Esophagus squamous epithelium (tissue), 5 donors: Measurements from ENCODE around the gene SS18L1. TPM values are rescaled to one million over a fixed set of nuclear protein-coding genes. Genes with fewer than 3 reads are reported as not detected.
"Not testable (repeated sequence)": the region's sequence is repeated elsewhere in the genome, so short reads cannot be mapped to it uniquely, and the experiment has no call there.

Source experiments
- DNase-seq: peaks from one replicate; lab custom pipeline; 2025; lab: John Stamatoyannopoulos, UW
- H3K27ac ChIP-seq, 4 donors: fragments of 200-600 bp; sonication (generic); one replicate each; pipeline ENCODE4 v1.5.1; 2016 to 2019; ENCODE audit warnings: mild to moderate bottlenecking in 1 of 4
- H3K27me3 ChIP-seq, 4 donors: fragments of 200-600 bp; sonication (generic); 1 replicate in 3 of 4; 2 replicates in 1 of 4; pipeline versions ENCODE4 v1.5.1 to v1.6.0; 2017 to 2021; ENCODE audit warnings: antibody characterized with exemption in 1 of 4
- H3K36me3 ChIP-seq, 3 donors: fragments of 200-600 bp; sonication (generic); one replicate each; pipeline ENCODE4 v1.5.1; 2016 to 2019
- H3K4me1 ChIP-seq, 3 donors: fragments of 200-600 bp; sonication (generic); one replicate each; pipeline ENCODE4 v1.5.1; 2017 to 2019
- H3K4me3 ChIP-seq, 4 donors: fragments of 200-600 bp; sonication (generic); 1 replicate in 3 of 4; 2 replicates in 1 of 4; pipeline ENCODE4 v1.5.1; 2016 to 2019; ENCODE audit warnings: mild to moderate bottlenecking in 2 of 4, moderate library complexity in 1 of 4
- H3K9me3 ChIP-seq, 3 donors: fragments of 200-600 bp; sonication (generic); one replicate each; pipeline ENCODE4 v1.5.1; 2016 to 2019
- CTCF ChIP-seq, 6 experiments: fragments of 450-650 bp in 4 of 6; fragments of 200-600 bp in 2 of 6; sonication (generic) in 2 of 6; IDR thresholded peaks; one replicate each; pipeline ENCODE4 v1.5.1; 2016 to 2019; ENCODE audit warnings: antibody characterized with exemption in 6 of 6, mild to moderate bottlenecking in 4 of 6, moderate library complexity in 4 of 6
- POLR2A ChIP-seq, 4 donors: fragments of 450-650 bp; IDR thresholded peaks; one replicate each; pipeline ENCODE4 v1.6.1; 2017; ENCODE audit warnings: antibody characterized with exemption in 4 of 4, mild to moderate bottlenecking in 4 of 4, moderate library complexity in 3 of 4
- WGBS, 2 donors: methylation state at CpG; one replicate each; pipeline ENCODE4 v1.1.5; 2018; 5-methylcytosine and 5-hydroxymethylcytosine counted together
- intact Hi-C: fragments of 100-400 bp; cut with DNase I; formaldehyde crosslinking; loops from one replicate; pipeline ENCODE4 v1.15.0; 2022
- total RNA-seq, 4 donors: library from RNA; depleted of rRNA; stranded (reverse); fragments of >200 nt; gene quantifications; one replicate each; pipeline ENCODE4 v1.1.0, GENCODE V29; 2016
- donor health status: DM: yes; HTN: yes; CAD: no.

The SS18L1 gene
- total RNA-seq, 4 donors from 2014 or later, result 7.8 to 24.5 (median 15.0) TPM

GRCh38 chr20:62112368-62112767, 31.2 kb upstream of the SS18L1 start:
- H3K4me3 ChIP-seq, result no peak overlapping the region
- intact Hi-C loops, result no loop called here
- H3K27ac ChIP-seq, result no peak overlapping the region
- TF ChIP-seq POLR2A (IDR thresholded peaks at IDR 0.05) (no peak), CTCF (IDR thresholded peaks at IDR 0.05) (no peak)
- no peak for DNase-seq
- H3K36me3 ChIP-seq, result no peaks in the 10 kb centered on the region
- WGBS, 2 donors, result 92% methylated on average over 6 of the region's 6 CpGs
- H3K4me1 ChIP-seq, result no peaks in the 10 kb centered on the region
- H3K27me3 ChIP-seq, result peaks cover 0 to 55% (median 0%) of the 10 kb centered on the region in 4 donors
- H3K9me3 ChIP-seq, result peaks cover 0 to 65% (median 48%) of the 10 kb centered on the region in 3 donors

DNA sequence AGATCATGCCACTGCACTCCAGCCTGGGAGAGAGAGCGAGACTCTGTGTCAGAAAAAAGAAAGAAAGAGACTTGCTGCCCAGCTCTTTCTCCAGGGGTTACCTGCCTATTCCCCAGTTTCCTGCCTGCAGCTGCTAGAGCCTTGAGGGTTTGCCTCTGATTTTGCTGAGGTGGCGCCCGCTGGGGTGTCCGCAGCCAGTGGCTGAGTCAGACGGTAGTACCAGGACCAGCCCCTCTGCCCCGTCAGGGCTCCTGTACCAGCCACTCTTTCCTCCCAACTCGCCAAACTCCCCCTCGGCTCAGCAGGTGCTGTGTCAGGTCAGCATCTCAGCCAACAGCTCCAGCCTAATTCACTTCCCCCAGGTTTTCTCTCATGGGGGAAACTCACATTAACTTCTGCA, 28.7 kb upstream of the SS18L1 start:
- Histone ChIP-seq H3K27me3 (peaks cover 0 to 79% (median 0%) of the 10 kb centered on the region in 4 donors), H3K4me1 (no peaks in the 10 kb centered on the region), H3K36me3 (no peaks in the 10 kb centered on the region), H3K27ac (no peak overlapping the region), H3K4me3 (no peak overlapping the region), H3K9me3 (peaks cover 0 to 39% (median 24%) of the 10 kb centered on the region in 3 donors)
- WGBS, 2 donors, result 29 to 47% methylated on average over 7 to 8 of the region's 8 CpGs
- no peak for DNase-seq
- intact Hi-C loops, result loop anchor here (5.0 kb wide), 1 partner anchor 38 kb away; no protein-coding TSS in a partner anchor
- TF ChIP-seq POLR2A (IDR thresholded peaks at IDR 0.05) (no peak), CTCF (IDR thresholded peaks at IDR 0.05) (no peak)

DNA sequence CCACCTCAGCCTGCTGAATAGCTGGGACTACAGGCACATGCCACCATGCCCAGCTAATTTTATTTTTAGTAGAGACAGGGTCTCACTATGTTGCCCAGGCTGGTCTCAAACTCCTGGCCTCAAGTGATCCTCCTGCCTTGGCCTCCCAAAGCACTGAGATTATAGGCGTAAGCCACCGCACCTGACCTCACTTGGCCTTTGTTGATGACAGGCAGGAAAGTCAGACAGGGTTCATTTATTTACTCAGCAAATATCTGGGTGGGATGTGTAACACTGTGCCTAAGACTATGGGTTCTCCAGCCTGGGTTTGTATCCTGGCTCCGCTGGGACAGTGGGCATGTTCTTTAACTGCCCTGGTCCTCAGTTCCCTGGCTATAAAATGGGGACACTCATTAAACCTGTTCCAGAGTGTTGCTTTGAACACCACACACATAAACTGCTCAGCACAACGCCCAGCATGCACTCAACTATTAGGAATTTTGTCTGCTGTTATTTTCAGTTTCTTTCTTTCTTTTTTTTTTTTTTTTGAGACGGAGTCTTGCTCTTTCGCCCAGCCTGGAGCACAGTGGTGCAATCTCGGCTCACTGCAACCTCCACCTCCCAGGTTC, 27.7 kb upstream of the SS18L1 start:
- not testable (repeated sequence) for H3K4me3 ChIP-seq, DNase-seq, H3K27ac ChIP-seq, H3K36me3 ChIP-seq, H3K4me1 ChIP-seq
- intact Hi-C loops, result loop anchor here (5.0 kb wide), 1 partner anchor 39 kb away; no protein-coding TSS in a partner anchor
- peaks cover 0 to 79% (median 0%) of the 10 kb centered on the region in 4 donors for H3K27me3 ChIP-seq
- 56 to 75% methylated on average over 7 of the region's 7 CpGs for WGBS, 2 donors
- peaks cover 0 to 29% (median 17%) of the 10 kb centered on the region in 3 donors for H3K9me3 ChIP-seq

GRCh38 chr20:62116558-62117361, 26.8 kb upstream of the SS18L1 start:
- Histone ChIP-seq H3K4me3 (no peak overlapping the region), H3K27me3 (peaks cover 0 to 79% (median 0%) of the 10 kb centered on the region in 4 donors), H3K4me1 (peaks cover 0 to 10% (median 3%) of the 10 kb centered on the region in 3 donors), H3K9me3 (peaks cover 0 to 22% (median 10%) of the 10 kb centered on the region in 3 donors), H3K27ac (no peak overlapping the region), H3K36me3 (no peaks in the 10 kb centered on the region)
- TF ChIP-seq CTCF (IDR thresholded peaks at IDR 0.05) (no peak), POLR2A (IDR thresholded peaks at IDR 0.05) (no peak)
- intact Hi-C loops, result loop anchor here (5.0 kb wide), 1 partner anchor 39 kb away; no protein-coding TSS in a partner anchor
- no peak for DNase-seq
- 74 to 85% methylated on average over 28 to 31 of the region's 38 CpGs for WGBS, 2 donors

DNA sequence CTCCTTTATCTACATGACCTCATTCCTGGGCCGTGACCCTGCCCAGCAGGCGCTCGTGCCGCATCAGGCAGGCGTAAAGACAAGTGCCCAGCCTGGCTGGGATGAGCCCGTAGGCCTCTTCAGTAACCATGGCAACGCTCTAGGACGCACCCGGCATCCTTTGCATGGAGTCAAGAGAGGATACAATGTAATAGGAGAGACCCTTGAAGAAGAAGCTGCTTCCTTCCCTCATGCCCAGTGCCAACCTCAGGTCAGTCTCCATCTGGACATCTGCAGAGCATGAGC, 26.3 kb upstream of the SS18L1 start:
- Histone ChIP-seq H3K9me3 (peaks cover 0 to 16% (median 5%) of the 10 kb centered on the region in 3 donors), H3K4me3 (no peak overlapping the region), H3K27ac (no peak overlapping the region), H3K4me1 (peaks cover 0 to 10% (median 3%) of the 10 kb centered on the region in 3 donors), H3K36me3 (no peaks in the 10 kb centered on the region), H3K27me3 (peaks cover 0 to 75% (median 0%) of the 10 kb centered on the region in 4 donors)
- no peak for DNase-seq
- intact Hi-C loops, result loop anchor here (5.0 kb wide), 1 partner anchor 40 kb away; no protein-coding TSS in a partner anchor
- TF ChIP-seq CTCF (IDR thresholded peaks at IDR 0.05) (no peak), POLR2A (IDR thresholded peaks at IDR 0.05) (no peak)
- 51% methylated on average over 5 of the region's 9 CpGs; no CpG with 5 or more reads in 1 of the 2 donors for WGBS, 2 donors
